ENCODE data around the gene BDKRB2. TPM values are rescaled to one million over a fixed set of nuclear protein-coding genes. Genes with fewer than 3 reads are reported as not detected.

BDKRB2 gene
- total RNA-seq, 1 donor from 2014 or later = 3.2 TPM

- FAIRE-seq = no peak
- Histone ChIP-seq H3K36me3 (ENCODE audit: control insufficient read depth, insufficient read depth, low read length) (no peaks in the 10 kb centered on the region), H3K4me3 (ENCODE audit: low read depth, low read length) (no peak overlapping the region), H3K27me3 (ENCODE audit: control insufficient read depth, insufficient read depth, low read length) (no peaks in the 10 kb centered on the region)
- TF ChIP-seq CTCF (IDR thresholded peaks at IDR 0.05; ENCODE audit: insufficient read depth, low read length, severe bottlenecking) = no peak
- DNase-seq (ENCODE audit: low read depth) = no peak
These were observed 12.0 kb downstream of the BDKRB2 start for GRCh38 chr14:96216627-96217026.

- no peak for DNase-seq (ENCODE audit: low read depth)
- H3K27me3 ChIP-seq (ENCODE audit: control insufficient read depth, insufficient read depth, low read length) = no peaks in the 10 kb centered on the region
- TF ChIP-seq CTCF (IDR thresholded peaks at IDR 0.05; ENCODE audit: insufficient read depth, low read length, severe bottlenecking) = no peak
- no peaks in the 10 kb centered on the region for H3K36me3 ChIP-seq (ENCODE audit: control insufficient read depth, insufficient read depth, low read length)
- FAIRE-seq = no peak
- H3K4me3 ChIP-seq (ENCODE audit: low read depth, low read length) = no peak overlapping the region
These were observed 12.8 kb downstream of the BDKRB2 start for GRCh38 chr14:96217376-96217913.

- Histone ChIP-seq H3K4me3 (ENCODE audit: low read depth, low read length) (no peak overlapping the region), H3K36me3 (ENCODE audit: control insufficient read depth, insufficient read depth, low read length) (no peaks in the 10 kb centered on the region), H3K27me3 (ENCODE audit: control insufficient read depth, insufficient read depth, low read length) (no peaks in the 10 kb centered on the region)
- FAIRE-seq = no peak
- DNase-seq (ENCODE audit: low read depth) = no peak
- no peak for TF ChIP-seq CTCF (IDR thresholded peaks at IDR 0.05; ENCODE audit: insufficient read depth, low read length, severe bottlenecking)
These were observed 16.5 kb downstream of the BDKRB2 start for GRCh38 chr14:96221109-96221650.

DNA sequence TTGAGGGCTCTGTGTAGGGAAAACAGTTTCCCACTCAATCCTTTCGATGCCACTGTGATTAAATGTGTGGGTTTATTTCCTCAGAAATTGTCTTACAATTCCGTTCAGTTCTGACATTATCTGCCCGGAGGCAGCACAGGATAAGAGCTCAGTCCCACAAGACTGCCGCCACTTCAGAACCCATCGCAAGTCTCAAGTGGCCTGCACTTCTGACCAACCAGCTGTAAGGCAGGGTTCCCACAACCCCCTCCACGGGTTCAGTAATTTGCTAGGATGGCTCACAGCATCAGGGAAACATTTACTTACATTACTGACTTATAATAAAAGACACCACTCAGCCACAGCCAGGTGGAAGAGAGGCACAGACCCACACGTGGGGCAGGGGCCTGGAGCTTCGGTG is 17.2 kb downstream of the BDKRB2 start:
- DNase-seq (ENCODE audit: low read depth) (no peak), FAIRE-seq (no peak)
- Histone ChIP-seq H3K27me3 (ENCODE audit: control insufficient read depth, insufficient read depth, low read length) (no peaks in the 10 kb centered on the region), H3K36me3 (ENCODE audit: control insufficient read depth, insufficient read depth, low read length) (no peaks in the 10 kb centered on the region), H3K4me3 (ENCODE audit: low read depth, low read length) (no peak overlapping the region)
- no peak for TF ChIP-seq CTCF (IDR thresholded peaks at IDR 0.05; ENCODE audit: insufficient read depth, low read length, severe bottlenecking)

- H3K27me3 ChIP-seq (ENCODE audit: control insufficient read depth, insufficient read depth, low read length) = no peaks in the 10 kb centered on the region
- H3K4me3 ChIP-seq (ENCODE audit: low read depth, low read length) = no peak overlapping the region
- FAIRE-seq (no peak), DNase-seq (ENCODE audit: low read depth) (peak; percentile 77)
- TF ChIP-seq CTCF (IDR thresholded peaks at IDR 0.05; ENCODE audit: insufficient read depth, low read length, severe bottlenecking) = no peak
- no peaks in the 10 kb centered on the region for H3K36me3 ChIP-seq (ENCODE audit: control insufficient read depth, insufficient read depth, low read length)
These were observed 19.9 kb downstream of the BDKRB2 start for GRCh38 chr14:96224480-96225096.
